Right lobe of liver (tissue), 6 donors: Measurements from ENCODE around the gene OTUD4. TPM values are rescaled to one million over a fixed set of nuclear protein-coding genes. Genes with fewer than 3 reads are reported as not detected.
A peak's percentile ranks its signal among the peaks of the same experiment; 100 is the strongest.

Experiments used
- ATAC-seq, 4 donors: fragments of 200-7000 bp; cut with Tn5 transposase; one replicate each; pipeline ENCODE4 v1.9.1; 2020; ENCODE audit warnings: mild to moderate bottlenecking in 4 of 4, moderate library complexity in 4 of 4
- DNase-seq, 3 donors: peaks; one replicate each; pipeline ENCODE4 v3.0.0-alpha.2; 2020
- H3K27ac ChIP-seq, 3 donors: fragments of 200-600 bp; one replicate each; pipeline ENCODE4 v1.8.0; 2022
- H3K27me3 ChIP-seq, 2 donors: fragments of 200-600 bp; one replicate each; pipeline ENCODE4 v1.8.0; 2022
- H3K36me3 ChIP-seq, 4 donors: fragments of 200-600 bp; sonication (generic) in 1 of 4; one replicate each; pipeline versions ENCODE4 v1.5.1 to v1.8.0; 2017 to 2022; ENCODE audit warnings: control low read depth in 1 of 4
- H3K4me1 ChIP-seq, 4 donors: fragments of 200-600 bp; sonication (generic) in 1 of 4; one replicate each; pipeline versions ENCODE4 v1.5.1 to v1.8.0; 2017 to 2022; ENCODE audit warnings: control low read depth in 1 of 4
- H3K4me3 ChIP-seq, 3 donors: fragments of 200-600 bp; one replicate each; pipeline ENCODE4 v1.8.0; 2022
- H3K9me3 ChIP-seq, 4 donors: fragments of 200-600 bp; sonication (generic) in 1 of 4; one replicate each; pipeline versions ENCODE4 v1.5.1 to v1.8.0; 2017 to 2022; ENCODE audit warnings: control low read depth in 1 of 4
- POLR2A ChIP-seq: fragments of 450-650 bp; IDR thresholded peaks from one replicate; pipeline ENCODE4 v1.6.1; 2017; ENCODE audit warnings: antibody characterized with exemption, mild to moderate bottlenecking
- WGBS: methylation state at CpG from one replicate; pipeline ENCODE4 v1.1.6; 2018; ENCODE audit warnings: low coverage, low lambda C conversion rate; ENCODE audit not compliant: insufficient coverage; ENCODE audit errors: missing lambda C conversion rate; 5-methylcytosine and 5-hydroxymethylcytosine counted together
- intact Hi-C, 2 donors: fragments of 100-400 bp; cut with DNase I; formaldehyde crosslinking; loops; one replicate each; pipeline versions ENCODE4 v1.11.2 to v1.14.1; 2022
- total RNA-seq, 6 experiments: library from RNA; depleted of rRNA in 2 of 6; stranded (reverse); fragments of >200 nt in 2 of 6; fragmentation: NEBNext Ultra II Directional in 3 of 6; extraction: Animal tissue kit (Norgen Biotek cat#: 25700) in 3 of 6; gene quantifications; one replicate each; pipeline versions ENCODE4 v1.1.0 to v1.2.4, GENCODE V29; 2016 to 2023
- TF ChIP-seq, protein P1 (sequence below), 4 donors: fragments of 200-600 bp in 3 of 4; fragments of 450-650 bp in 1 of 4; IDR thresholded peaks; one replicate each; pipeline versions ENCODE4 v1.5.1 to v1.8.0; 2016 to 2022; ENCODE audit warnings: antibody characterized with exemption in 4 of 4, mild to moderate bottlenecking in 2 of 4
- donor health status: DM: no; HTN: yes; CAD: no.
- donor health status: DM: no; HTN: no; CAD: no.
- donor health status: DM: no; HTN: no; CAD: no.
- donor health status: DM: no; HTN: yes; CAD: no.
- donor health status: DM: no; HTN: yes; CAD: no.

OTUD4 gene
- total RNA-seq, 6 experiments from 2014 or later = 13.8 to 25.6 (median 20.2) TPM

DNA sequence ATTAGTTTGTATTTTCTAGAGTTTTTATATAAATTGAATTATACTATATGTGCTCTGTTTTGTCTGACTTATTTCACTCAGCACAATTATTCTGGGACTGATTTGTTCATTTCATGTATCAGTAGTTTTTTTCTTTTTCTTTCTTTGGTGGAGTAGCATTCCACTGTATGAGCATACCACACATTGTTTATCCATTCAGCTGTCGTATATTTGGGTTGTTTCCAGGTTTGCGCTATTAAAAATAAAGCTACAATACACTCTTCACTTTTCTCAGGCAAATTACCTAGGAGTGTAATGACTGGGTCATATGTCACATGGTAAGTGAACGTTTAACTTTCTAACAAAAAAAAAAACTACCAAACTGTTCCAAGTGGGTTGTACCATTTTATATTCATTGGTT lies 9.6 kb upstream of the OTUD4 start:
- intact Hi-C loops = no loop called here
- WGBS = 60% methylated on average over 3 of the region's 3 CpGs
- H3K4me1 ChIP-seq = no peaks in the 10 kb centered on the region
- no peak overlapping the region for H3K27ac ChIP-seq
- ATAC-seq = no peak
- no peak for DNase-seq
- no peaks in the 10 kb centered on the region for H3K9me3 ChIP-seq
- H3K27me3 ChIP-seq = no peaks in the 10 kb centered on the region
- H3K4me3 ChIP-seq = no peak overlapping the region
- no peak for TF ChIP-seq POLR2A
- TF ChIP-seq, protein P1, sequence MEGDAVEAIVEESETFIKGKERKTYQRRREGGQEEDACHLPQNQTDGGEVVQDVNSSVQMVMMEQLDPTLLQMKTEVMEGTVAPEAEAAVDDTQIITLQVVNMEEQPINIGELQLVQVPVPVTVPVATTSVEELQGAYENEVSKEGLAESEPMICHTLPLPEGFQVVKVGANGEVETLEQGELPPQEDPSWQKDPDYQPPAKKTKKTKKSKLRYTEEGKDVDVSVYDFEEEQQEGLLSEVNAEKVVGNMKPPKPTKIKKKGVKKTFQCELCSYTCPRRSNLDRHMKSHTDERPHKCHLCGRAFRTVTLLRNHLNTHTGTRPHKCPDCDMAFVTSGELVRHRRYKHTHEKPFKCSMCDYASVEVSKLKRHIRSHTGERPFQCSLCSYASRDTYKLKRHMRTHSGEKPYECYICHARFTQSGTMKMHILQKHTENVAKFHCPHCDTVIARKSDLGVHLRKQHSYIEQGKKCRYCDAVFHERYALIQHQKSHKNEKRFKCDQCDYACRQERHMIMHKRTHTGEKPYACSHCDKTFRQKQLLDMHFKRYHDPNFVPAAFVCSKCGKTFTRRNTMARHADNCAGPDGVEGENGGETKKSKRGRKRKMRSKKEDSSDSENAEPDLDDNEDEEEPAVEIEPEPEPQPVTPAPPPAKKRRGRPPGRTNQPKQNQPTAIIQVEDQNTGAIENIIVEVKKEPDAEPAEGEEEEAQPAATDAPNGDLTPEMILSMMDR (IDR thresholded peaks at IDR 0.05) = no peak
- no peaks in the 10 kb centered on the region for H3K36me3 ChIP-seq

- intact Hi-C loops = no loop called here
- Histone ChIP-seq H3K9me3 (no peaks in the 10 kb centered on the region), H3K27ac (no peak overlapping the region), H3K36me3 (no peaks in the 10 kb centered on the region), H3K4me3 (no peak overlapping the region), H3K4me1 (no peaks in the 10 kb centered on the region), H3K27me3 (no peaks in the 10 kb centered on the region)
- peak in 3 of 4 donors; percentile 22 to 40 (median 36) for ATAC-seq
- WGBS = 74% methylated on average over 3 of the region's 3 CpGs
- TF ChIP-seq, protein P1 (IDR thresholded peaks at IDR 0.05) = no peak
- TF ChIP-seq POLR2A = no peak
- no peak for DNase-seq
Observed at GRCh38 chr4:145186729-145187128, 6.3 kb upstream of the OTUD4 start.

DNA sequence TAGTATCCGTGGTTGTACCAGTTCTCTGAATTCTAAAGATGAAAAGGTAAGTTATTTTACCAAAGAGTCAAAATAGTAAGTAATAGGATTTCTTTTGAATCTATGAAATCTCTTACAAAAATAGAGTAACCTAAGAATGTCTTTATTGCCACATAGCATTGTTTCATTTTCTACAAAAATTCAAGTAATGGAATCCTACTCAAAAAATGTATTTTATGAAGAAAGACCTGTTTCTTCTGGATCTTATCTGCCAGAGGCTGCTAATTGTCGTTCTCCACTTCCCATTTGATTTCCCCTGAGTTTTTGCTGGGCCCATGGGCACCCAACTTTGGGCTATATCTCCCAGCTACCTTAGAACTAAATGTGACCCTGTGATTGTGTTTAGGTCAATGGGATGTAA lies 3.2 kb upstream of the OTUD4 start:
- intact Hi-C loops = no loop called here
- no peak overlapping the region for H3K4me3 ChIP-seq
- no peaks in the 10 kb centered on the region for H3K27me3 ChIP-seq
- no peaks in the 10 kb centered on the region for H3K36me3 ChIP-seq
- ATAC-seq = no peak
- 70% methylated on average over 2 of the region's 2 CpGs for WGBS
- peaks cover 0 to 5% (median 0%) of the 10 kb centered on the region in 4 donors for H3K4me1 ChIP-seq
- no peak for DNase-seq
- H3K27ac ChIP-seq = no peak overlapping the region
- TF ChIP-seq, protein P1 (IDR thresholded peaks at IDR 0.05) = no peak
- no peak for TF ChIP-seq POLR2A
- H3K9me3 ChIP-seq = no peaks in the 10 kb centered on the region

DNA sequence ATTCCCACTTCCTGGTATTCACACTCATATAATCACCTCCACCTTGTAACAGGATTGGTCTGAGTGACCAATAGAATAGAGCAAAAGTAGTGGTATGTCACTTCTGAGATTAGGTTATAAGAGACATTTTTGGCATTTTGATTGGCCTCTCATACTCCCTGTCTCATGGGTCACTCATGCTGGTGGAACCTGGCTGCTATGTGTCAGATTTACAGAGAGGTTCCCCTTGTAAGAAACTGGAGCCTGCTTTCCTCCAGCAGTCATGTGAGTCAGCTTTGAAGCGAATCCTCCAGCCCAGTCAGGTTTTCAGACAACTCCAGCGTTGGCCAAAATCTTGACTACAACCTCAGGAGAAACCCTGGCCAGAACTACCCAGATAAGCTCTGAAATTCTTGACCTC lies 2.6 kb upstream of the OTUD4 start:
- ATAC-seq (no peak), DNase-seq (no peak)
- WGBS = 68% methylated on average over 2 of the region's 2 CpGs
- no peak for TF ChIP-seq POLR2A
- TF ChIP-seq, protein P1 (IDR thresholded peaks at IDR 0.05) = no peak
- peaks cover 0 to 5% (median 0%) of the 10 kb centered on the region in 4 donors for H3K4me1 ChIP-seq
- no peak overlapping the region for H3K27ac ChIP-seq
- intact Hi-C loops = no loop called here
- H3K27me3 ChIP-seq = no peaks in the 10 kb centered on the region
- no peak overlapping the region for H3K4me3 ChIP-seq
- no peaks in the 10 kb centered on the region for H3K36me3 ChIP-seq
- H3K9me3 ChIP-seq = no peaks in the 10 kb centered on the region

DNA sequence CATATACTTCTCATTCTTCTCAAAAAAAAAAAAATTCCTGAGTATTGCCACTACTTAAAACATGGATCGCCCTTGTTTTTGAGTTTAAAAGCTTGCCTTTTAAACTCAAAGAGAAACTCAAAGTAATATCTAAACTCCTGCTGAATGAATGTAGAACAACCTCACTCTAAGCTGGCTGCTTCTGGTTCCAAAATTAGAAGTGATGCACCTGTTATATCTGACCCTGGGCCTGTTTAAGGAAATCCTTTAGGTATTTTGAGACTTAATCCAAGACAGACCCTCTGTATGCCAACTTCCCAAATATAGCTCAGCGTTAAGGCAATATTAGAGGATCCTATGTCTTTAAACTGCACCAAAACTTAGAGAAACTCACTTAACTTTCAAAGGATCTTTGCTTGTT lies 1.8 kb upstream of the OTUD4 start:
- Histone ChIP-seq H3K27me3 (no peaks in the 10 kb centered on the region), H3K4me1 (peaks cover 0 to 7% (median 3%) of the 10 kb centered on the region in 4 donors), H3K36me3 (no peaks in the 10 kb centered on the region), H3K27ac (no peak overlapping the region), H3K9me3 (no peaks in the 10 kb centered on the region), H3K4me3 (no peak overlapping the region)
- no peak for DNase-seq
- WGBS = 92% methylated on average over 2 of the region's 2 CpGs
- no peak for ATAC-seq
- intact Hi-C loops = no loop called here
- no peak for TF ChIP-seq POLR2A
